Measurements from ENCODE around the gene BHLHE41.

DNA sequence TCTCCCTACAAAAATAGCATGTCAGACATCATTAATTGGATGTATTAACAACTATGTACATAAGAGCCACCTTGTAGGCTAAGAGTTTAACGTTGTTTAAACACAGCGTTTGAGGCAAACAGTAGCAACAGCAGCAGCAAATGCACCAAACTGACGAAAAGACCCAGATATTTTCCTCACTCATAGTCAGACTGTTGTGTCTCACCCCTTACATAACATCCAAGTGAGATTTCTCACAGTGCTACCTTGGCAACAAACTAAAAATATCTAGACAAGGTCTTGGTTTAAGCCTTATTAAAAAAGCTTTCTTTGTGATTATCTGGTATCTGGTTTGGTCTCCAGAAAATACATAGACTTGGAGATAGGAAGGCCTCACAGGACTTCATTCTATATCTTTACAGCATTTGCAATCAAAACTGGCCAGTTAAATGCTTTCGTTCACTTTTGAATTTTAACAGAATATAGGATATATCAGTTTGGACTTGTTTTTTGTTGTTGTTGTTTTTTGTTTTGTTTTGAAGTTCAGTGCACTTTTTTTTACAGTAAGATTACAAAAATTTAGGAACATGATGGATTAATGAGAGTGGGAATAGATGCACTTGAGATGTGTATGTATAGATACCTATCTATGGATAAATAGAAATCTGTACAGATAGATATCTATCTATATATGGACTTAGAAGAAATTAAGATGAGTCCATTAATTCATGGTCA, 4.1 kb downstream of the BHLHE41 start:
- TF ChIP-seq CTCF (IDR thresholded peaks at IDR 0.05) (no peak), POLR2A (IDR thresholded peaks at IDR 0.05) (peak in 1 of 2 donors; percentile 22)

All from adrenal gland (tissue), 5 donors.